ENCODE data around the gene TFIP11.

The TFIP11 gene

GRCh38 chr22:26460202-26460601 is 52.1 kb downstream of the TFIP11 start:
- no peak overlapping the region for H3K4me3 ChIP-seq (ENCODE audit: low read length)
- no peak for DNase-seq (ENCODE audit: low read depth, low spot score)

- no peak for DNase-seq (ENCODE audit: low read depth, low spot score)
- no peak overlapping the region for H3K4me3 ChIP-seq (ENCODE audit: low read length)
Observed at GRCh38 chr22:26457661-26458272, 54.5 kb downstream of the TFIP11 start.

GRCh38 chr22:26453812-26454500 is 58.3 kb downstream of the TFIP11 start:
- DNase-seq (ENCODE audit: low read depth, low spot score): no peak
- no peak overlapping the region for H3K4me3 ChIP-seq (ENCODE audit: low read length)

GRCh38 chr22:26453216-26453615 is 59.1 kb downstream of the TFIP11 start:
- DNase-seq (ENCODE audit: low read depth, low spot score): no peak
- no peak overlapping the region for H3K4me3 ChIP-seq (ENCODE audit: low read length)

DNA sequence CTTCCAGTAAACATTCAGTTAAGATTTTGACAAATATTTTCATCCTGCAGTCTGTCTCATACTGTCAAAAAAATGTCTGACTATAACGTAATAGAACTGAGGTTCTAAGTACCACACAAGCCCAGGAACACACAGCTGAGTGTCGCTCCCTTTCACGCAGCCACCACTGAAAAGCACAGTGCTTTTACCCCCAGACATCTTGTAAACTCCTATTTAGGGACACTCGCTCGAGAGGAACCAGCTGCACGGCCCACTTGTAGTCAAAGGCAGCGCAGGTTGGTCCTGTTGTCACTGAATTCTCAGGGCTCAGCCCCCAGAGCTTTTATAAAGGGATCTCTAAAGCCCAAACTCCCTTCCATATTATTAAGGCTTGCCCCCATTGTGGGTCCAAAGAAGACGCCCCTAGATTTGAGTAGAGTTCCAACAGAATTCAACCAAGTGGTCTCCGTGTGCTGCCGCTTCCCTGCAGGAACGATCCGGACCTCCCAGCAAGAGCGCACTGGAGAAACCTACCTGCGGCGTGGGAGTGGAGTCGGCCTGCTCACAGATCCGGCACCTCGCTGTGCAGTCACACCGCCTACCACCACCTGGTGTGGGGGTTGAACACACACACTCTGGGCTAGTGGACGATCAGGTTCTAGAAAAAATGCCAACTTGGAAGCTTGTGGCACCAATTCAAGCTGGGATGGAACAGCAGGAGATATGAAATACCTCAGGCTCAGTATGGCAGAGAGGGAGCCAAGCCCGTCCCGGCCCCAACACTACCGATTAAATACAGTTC is 59.8 kb downstream of the TFIP11 start:
- DNase-seq (ENCODE audit: low read depth, low spot score): no peak
- no peak overlapping the region for H3K4me3 ChIP-seq (ENCODE audit: low read length)

DNA sequence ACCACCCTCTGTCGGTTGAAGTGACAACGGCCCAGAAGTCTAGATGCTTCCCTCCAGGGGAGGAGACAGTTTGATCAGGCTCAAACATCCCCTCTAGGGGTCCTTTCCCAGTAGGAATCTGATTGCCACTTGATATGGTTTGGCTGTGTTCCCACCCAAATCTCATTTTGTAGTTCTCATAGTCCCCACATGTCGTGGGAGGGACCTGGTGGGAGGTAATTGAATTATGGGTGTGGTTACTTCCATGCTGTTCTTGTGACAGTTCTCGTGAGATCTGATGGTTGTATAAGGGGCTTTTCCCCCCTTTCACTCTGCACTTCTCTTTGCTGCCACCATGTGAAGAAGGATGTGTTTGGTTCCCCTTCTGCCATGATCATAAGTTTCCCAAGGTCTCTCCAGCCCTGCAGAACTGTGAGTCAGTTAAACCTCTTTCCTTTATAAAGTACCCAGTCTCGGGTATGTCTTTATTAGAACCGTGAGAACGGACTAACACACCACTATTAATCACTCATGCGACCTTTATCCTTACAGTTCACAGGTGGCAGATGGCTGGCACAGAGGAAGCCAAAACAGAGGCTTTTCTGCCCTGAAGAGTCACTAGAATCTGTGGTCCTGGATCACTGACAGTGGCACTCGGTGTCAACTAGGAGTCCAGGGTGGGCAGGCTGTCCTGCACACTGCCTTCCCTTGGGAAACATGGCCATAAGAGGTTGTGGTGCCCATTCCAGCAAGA is 61.7 kb downstream of the TFIP11 start:
- no peak for DNase-seq (ENCODE audit: low read depth, low spot score)
- no peak overlapping the region for H3K4me3 ChIP-seq (ENCODE audit: low read length)

DNA sequence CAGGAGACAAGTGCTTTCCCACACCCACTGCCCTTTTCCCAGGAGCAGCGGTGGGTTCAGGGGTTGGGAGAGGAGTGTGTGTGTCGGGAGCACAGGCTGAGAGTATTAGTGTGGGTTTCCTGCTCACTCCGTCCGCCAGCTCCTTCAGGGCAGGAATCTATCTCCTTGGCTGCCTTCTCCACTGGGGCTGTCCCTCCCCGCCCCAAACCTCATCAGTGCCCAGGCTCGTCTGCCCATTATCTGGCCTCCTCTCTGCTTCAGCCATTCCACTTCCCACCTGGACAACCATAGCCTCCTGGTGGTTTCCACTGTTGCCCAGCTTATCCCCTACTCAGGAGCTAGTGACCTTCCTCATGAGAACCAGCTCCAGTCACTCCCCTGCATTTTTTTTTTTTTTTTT is 63.3 kb downstream of the TFIP11 start:
- no peak for DNase-seq (ENCODE audit: low read depth, low spot score)
- H3K4me3 ChIP-seq (ENCODE audit: low read length): no peak overlapping the region

DNA sequence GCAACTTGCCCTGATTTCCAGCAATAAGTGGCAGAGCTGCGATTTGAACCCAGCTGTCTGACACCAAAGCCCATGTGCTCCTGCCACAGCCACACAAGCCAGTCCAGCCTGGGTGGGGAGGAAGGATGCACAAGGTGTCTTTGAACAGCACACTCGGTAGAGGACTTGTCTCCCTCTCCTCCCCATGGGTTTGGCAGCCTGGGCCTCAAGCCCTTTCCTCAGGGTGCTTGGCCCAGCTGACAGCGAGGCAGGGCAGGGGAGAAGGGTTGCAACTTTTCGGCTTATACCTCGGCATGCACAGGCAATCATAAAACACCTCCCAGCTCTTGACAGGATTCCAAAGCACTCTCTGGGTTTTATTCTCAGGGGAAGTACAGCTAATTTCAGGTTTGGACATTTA is 63.9 kb downstream of the TFIP11 start:
- DNase-seq (ENCODE audit: low read depth, low spot score): no peak

GRCh38 chr22:26447584-26448329 is 64.5 kb downstream of the TFIP11 start:
- no peak overlapping the region for H3K4me3 ChIP-seq (ENCODE audit: low read length)
- no peak for DNase-seq (ENCODE audit: low read depth, low spot score)

More for the DNA sequence above, 63.9 kb downstream of the TFIP11 start:
- H3K4me3 ChIP-seq (ENCODE audit: low read length): no peak overlapping the region

DNA sequence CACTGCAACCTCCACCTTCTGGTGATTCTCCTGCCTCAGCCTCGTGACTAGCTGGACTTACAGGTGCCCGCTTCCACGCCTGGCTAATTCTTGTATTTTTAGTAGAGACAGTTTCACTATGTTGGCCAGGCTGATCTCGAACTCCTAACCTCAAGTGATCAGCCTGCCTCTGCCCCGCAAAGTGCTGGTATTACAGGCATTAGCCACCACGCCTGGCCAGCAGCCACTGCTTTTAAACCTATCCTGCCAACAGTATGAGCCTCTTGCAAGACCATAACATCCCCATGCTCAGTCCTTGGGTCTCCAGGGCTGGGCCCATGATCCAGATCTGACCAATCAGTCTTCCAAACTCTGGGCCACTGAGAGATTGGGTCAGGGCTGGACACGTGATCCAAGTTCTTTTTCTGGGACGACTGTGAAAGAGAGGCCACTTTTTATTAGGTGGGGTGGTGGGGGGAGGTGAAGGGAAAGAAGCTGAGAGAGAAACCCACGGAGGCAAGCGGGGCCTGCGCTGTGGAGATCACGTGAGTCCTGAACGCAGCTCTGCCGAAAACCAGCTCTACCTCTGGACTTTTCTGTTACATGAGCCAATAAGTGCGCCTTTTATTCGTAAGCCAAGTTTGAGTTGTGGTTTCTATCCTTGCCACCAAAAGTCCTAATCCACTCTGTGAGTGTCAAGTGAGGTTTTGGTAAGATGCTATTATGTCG is 65.3 kb downstream of the TFIP11 start:
- DNase-seq (ENCODE audit: low read depth, low spot score): no peak
- no peak overlapping the region for H3K4me3 ChIP-seq (ENCODE audit: low read length)

GRCh38 chr22:26445577-26446275 is 66.5 kb downstream of the TFIP11 start:
- no peak for DNase-seq (ENCODE audit: low read depth, low spot score)
- no peak overlapping the region for H3K4me3 ChIP-seq (ENCODE audit: low read length)

DNA sequence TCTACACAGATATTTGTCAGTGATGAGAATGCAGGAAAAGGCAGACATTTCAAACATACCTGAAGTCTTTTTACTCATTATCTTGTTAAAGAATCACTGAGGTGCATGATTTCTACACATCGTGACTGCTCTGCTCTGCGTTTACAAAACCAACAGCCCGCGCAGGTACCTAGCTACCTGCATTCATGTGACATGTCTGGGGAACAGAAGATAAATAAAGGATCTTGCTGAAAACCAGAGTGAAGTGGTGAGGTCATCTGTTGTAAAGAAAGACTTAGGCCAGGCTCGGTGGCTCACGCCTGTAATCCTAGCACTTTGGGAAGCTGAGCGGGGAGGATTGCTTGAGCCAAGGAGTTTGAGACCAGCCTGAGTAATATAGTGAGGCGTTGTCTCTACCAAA is 67.5 kb downstream of the TFIP11 start:
- no peak for DNase-seq (ENCODE audit: low read depth, low spot score)
- H3K4me3 ChIP-seq (ENCODE audit: low read length): no peak overlapping the region

GRCh38 chr22:26443901-26444690 is 68.2 kb downstream of the TFIP11 start:
- DNase-seq (ENCODE audit: low read depth, low spot score): no peak
- no peak overlapping the region for H3K4me3 ChIP-seq (ENCODE audit: low read length)

DNA sequence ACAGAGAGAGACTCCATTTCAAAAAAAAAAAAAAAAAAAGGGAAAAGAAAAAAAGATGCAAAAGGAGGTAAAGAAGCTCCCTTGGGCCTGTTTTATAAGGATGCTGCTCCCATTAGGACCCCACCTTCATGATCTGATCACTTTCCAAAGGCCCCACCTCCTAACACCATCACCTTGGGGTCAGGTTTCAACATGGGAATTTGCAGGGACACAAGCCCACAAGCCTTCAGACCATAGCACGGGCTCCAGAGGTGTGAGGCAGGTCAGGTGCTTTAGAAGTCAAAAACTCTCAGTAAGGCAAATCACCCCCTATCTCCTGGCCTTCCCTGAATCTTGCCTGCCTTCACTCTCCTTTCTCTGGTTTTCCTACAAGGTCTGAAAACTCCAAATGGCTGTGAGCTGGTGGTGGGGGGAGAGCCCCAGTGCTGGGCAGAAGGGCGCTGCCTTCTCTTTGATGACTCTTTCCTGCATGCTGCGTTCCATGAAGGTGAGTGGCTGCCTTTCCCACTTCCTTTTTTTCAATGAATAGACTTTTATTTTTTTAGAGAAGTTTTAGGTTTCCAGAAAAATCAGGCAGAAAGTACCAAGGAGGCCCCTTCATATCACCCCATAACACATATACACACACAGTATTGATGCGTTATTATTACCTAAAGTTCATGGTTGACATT is 70.1 kb downstream of the TFIP11 start:
- DNase-seq (ENCODE audit: low read depth, low spot score): no peak
- no peak overlapping the region for H3K4me3 ChIP-seq (ENCODE audit: low read length)

All from Jurkat, Clone E6-1 (cell line).